RKO (cell line): ENCODE results near the gene AKAP14.
"Not testable (repeated sequence)": the region's sequence is repeated elsewhere in the genome, so short reads cannot be mapped to it uniquely, and the experiment has no call there.

Source experiments
- DNase-seq: peaks from one replicate; pipeline ENCODE4 v3.0.0-alpha.2; 2016; ENCODE audit warnings: low spot score

AKAP14 gene

DNA sequence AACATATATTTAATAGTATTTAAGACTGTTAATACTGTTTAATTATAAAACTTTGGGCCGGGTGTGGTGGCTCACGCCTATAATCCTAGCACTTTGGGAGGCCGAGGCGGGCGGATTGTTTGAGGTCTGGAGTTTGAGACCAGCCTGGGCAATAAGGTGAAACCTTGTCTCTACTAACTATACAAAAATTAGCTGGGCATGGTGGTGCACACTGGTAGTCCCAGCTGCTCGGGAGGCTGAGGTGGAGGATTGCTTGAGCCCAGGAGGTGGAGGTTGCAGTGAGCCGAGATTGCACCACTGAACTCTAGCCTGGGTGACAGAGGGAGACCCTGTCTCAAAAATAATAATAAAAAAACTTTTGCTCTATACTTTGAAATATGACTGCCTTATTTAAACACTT lies 26.7 kb downstream of the AKAP14 start:
- not testable (repeated sequence) for DNase-seq

GRCh38 chrX:119935215-119935874 lies 39.7 kb downstream of the AKAP14 start:
- DNase-seq: no peak

- DNase-seq: no peak
Measured at GRCh38 chrX:119941336-119941735, 45.6 kb downstream of the AKAP14 start.

GRCh38 chrX:119942173-119942819 lies 46.6 kb downstream of the AKAP14 start:
- no peak for DNase-seq

DNA sequence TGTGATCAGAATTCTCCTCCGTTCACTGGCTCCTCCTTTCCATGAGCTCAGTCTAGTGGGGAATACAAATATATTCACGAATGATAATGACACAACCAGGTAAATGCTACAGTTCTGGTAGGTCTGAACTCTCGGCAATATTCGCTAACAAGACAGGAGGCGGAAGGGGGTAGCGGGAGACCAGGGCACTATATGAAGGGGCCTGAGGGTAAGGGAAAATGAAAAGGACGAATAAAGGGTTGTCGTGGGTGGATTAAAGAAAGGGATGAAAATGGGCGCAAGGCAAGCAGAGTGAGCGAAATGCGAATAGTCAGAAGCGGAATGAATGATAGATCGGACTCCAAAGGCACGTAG lies 47.1 kb downstream of the AKAP14 start:
- DNase-seq: peak; percentile 27

- peak; percentile 92 for DNase-seq
Measured at GRCh38 chrX:119943185-119943988, 47.7 kb downstream of the AKAP14 start, which contains the start of gene NKAP. Gene NKAP, minus strand, starts transcription at chrX:119943751. Its CDS starts 146 bp downstream, at chrX:119943605.

GRCh38 chrX:119945481-119945880 lies 49.8 kb downstream of the AKAP14 start:
- no peak for DNase-seq

- DNase-seq: no peak
Measured at GRCh38 chrX:119948381-119948780, 52.7 kb downstream of the AKAP14 start.

DNA sequence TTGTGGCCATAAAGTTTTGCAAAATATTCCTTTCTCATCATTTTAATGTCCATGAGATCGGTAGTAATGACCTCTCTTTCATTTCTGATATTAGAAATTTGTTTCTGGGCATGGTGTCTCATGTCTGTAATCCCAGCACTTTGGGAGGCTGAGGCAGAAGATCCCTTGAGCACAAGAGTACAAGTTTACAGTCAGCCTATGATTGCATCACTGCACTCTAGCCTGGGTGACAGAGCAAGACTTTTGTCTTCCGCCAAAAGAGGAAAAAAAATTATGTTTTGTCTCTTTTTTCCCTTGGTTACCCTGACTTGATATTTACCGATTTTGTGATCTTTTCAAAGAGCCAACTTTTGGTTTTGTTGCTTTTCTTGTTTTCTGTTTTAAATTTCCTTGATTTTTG lies 58.7 kb downstream of the AKAP14 start:
- no peak for DNase-seq

DNA sequence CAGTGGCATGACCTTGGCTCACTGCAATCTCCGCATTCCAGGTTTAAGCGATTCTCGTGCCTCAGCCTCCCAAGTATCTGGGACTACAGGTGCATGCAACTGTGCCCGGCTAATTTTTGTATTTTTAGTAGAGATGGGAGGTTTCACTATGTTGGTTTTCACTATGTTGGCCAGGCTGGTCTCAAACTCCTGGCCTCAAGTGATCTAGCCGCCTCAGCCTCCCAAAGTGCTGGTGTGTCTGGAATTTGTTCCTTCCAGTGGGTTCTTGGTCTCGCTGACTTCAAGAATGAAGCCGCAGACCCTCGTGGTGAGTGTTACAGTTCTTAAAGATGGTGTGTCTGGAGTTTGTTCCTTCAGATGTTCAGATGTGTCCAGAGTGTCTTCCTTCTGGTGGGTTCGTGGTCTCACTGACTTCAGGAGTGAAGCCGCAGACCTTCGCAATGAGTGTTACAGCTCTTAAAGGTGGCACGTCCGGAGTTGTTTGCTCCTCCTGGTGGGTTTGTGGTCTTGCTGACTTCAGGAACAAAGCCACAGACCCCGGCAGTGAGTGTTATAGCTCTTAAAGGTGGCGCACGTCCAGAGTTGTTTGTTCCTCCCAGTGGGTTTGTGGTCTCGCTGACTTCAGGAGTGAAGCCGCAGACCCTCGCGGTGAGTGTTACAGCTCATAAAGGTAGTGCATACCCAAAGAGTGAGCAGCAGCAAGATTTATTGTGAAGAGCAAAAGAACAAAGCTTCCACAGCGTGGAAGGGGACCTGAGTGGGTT lies 60.3 kb downstream of the AKAP14 start:
- not testable (repeated sequence) for DNase-seq

DNA sequence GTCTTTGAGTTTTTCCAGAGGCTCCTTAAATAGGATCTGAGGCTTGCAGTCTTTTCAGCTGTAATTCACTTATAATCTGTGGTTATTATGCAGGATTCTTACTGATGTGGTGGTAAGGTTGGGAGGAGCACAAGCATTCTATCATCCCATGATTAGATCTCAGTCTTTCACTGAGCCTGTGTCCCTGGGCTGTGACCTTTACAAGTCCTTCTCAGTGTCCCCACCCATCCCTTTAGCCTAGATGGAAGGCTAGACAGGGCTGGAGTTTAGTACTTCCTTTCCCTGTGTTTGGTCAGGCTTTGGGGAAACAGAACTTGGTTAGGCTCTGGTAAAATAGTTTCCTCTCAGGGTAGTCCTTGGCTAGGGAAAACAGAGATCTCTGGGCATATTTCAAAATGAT lies 64.9 kb downstream of the AKAP14 start:
- DNase-seq: no peak

- DNase-seq: not testable (repeated sequence)
Measured at GRCh38 chrX:119966837-119967236, 71.1 kb downstream of the AKAP14 start.
